IMR-90 (cell line): ENCODE results near the gene ACOT9. TPM values are rescaled to one million over a fixed set of nuclear protein-coding genes. Genes with fewer than 3 reads are reported as not detected.

Experiments
- ATAC-seq: fragments of 200-7000 bp; cut with Tn5 transposase; 2 replicates; pipeline ENCODE4 v1.9.1; 2020; ENCODE audit warnings: low read depth, mild to moderate bottlenecking, moderate library complexity
- BruUV-seq: library from RNA; stranded (reverse); fragments of 400-500 nt; replicated peaks from 2 replicates; lab custom pipeline; 2021; lab: Mats Ljungman, UMichigan
- CTCF ChIA-PET: fragments of 300-600 bp; formaldehyde crosslinking; extraction: SDS; loops from one replicate; lab custom pipeline; 2021; ENCODE audit warnings: antibody characterized with exemption; lab: Yijun Ruan, JAX
- POLR2A ChIA-PET: fragments of 300-600 bp; sonication (Branson Sonifier 250); formaldehyde crosslinking; loops from one replicate; lab custom pipeline; 2022; ENCODE audit warnings: antibody characterized with exemption; ENCODE audit not compliant: unreplicated experiment; lab: Charles Lee
- DNase-seq: peaks from one replicate; pipeline ENCODE4 v3.0.0; 2013
- H2AFZ ChIP-seq: replicated peaks from 2 replicates; pipeline ENCODE3; 2013; ENCODE audit warnings: low read length, mild to moderate bottlenecking; ENCODE audit not compliant: poor library complexity
- H2AK5ac ChIP-seq: 2 replicates; pipeline ENCODE4 v1.6.1; 2013; ENCODE audit warnings: low read depth, low read length, inconsistent platforms
- H2AK9ac ChIP-seq: replicated peaks from 2 replicates; pipeline ENCODE3; 2013; ENCODE audit warnings: mild to moderate bottlenecking, low read depth, low read length, moderate library complexity; ENCODE audit not compliant: poor library complexity
- H2BK120ac ChIP-seq: 2 replicates; pipeline ENCODE4 v1.6.1; 2013; ENCODE audit warnings: low read depth, low read length, inconsistent platforms
- H2BK15ac ChIP-seq: 3 replicates; pipeline ENCODE4 v1.6.1; 2013; ENCODE audit warnings: low read depth, low read length, inconsistent platforms
- H2BK20ac ChIP-seq: 2 replicates; pipeline ENCODE4 v1.6.1; 2013; ENCODE audit warnings: low read depth, mild to moderate bottlenecking, inconsistent platforms, low read length, moderate library complexity
- H2BK5ac ChIP-seq: 2 replicates; pipeline ENCODE4 v1.6.1; 2013; ENCODE audit warnings: mild to moderate bottlenecking, low read depth, low read length, inconsistent platforms; ENCODE audit not compliant: poor library complexity, severe bottlenecking
- H3K14ac ChIP-seq: replicated peaks from 2 replicates; pipeline ENCODE4 v1.6.1; 2013; ENCODE audit warnings: low read depth, low read length, inconsistent platforms
- H3K18ac ChIP-seq: 2 replicates; pipeline ENCODE4 v1.6.1; 2013; ENCODE audit warnings: low read depth, low read length, control low read depth
- H3K23ac ChIP-seq: 2 replicates; pipeline ENCODE4 v1.6.1; 2013; ENCODE audit warnings: low read depth, low read length, inconsistent platforms
- H3K27ac ChIP-seq: 2 replicates; pipeline ENCODE4 v1.5.1; 2013; ENCODE audit warnings: mild to moderate bottlenecking, control low read depth, low read length; ENCODE audit not compliant: insufficient read depth
- H3K27me3 ChIP-seq: 2 replicates; pipeline ENCODE4 v1.6.1; 2013; ENCODE audit warnings: low read length; ENCODE audit not compliant: control insufficient read depth, insufficient read depth
- H3K36me3 ChIP-seq: 2 replicates; pipeline ENCODE4 v1.6.1; 2013; ENCODE audit warnings: low read length, mixed read lengths; ENCODE audit not compliant: control insufficient read depth, insufficient read depth
- H3K4ac ChIP-seq: 2 replicates; pipeline ENCODE4 v1.6.1; 2013; ENCODE audit warnings: low read depth, low read length, inconsistent platforms
- H3K4me1 ChIP-seq: 2 replicates; pipeline ENCODE4 v1.6.1; 2013; ENCODE audit warnings: low read length, mixed read lengths; ENCODE audit not compliant: control insufficient read depth, insufficient read depth
- H3K4me2 ChIP-seq: 2 replicates; pipeline ENCODE4 v1.6.1; 2013; ENCODE audit warnings: low read depth, mild to moderate bottlenecking, control low read depth, low read length, moderate library complexity
- H3K4me3 ChIP-seq: 2 replicates; pipeline ENCODE4 v1.5.1; 2013; ENCODE audit warnings: low read depth, mild to moderate bottlenecking, control low read depth, low read length, moderate library complexity; ENCODE audit not compliant: insufficient read depth
- H3K56ac ChIP-seq: 2 replicates; pipeline ENCODE4 v1.6.1; 2013; ENCODE audit warnings: low read length, inconsistent platforms; ENCODE audit not compliant: insufficient read depth; ENCODE audit errors: extremely low read depth
- H3K79me1 ChIP-seq, 2 experiments: 2 replicates each; pipeline ENCODE4 v1.6.1; 2013; ENCODE audit warnings: low read length in 2 of 2, inconsistent platforms in 1 of 2, low read depth in 1 of 2
- H3K9ac ChIP-seq: 2 replicates; pipeline ENCODE4 v1.6.1; 2013; ENCODE audit warnings: low read depth, low read length, control low read depth
- H3K9me1 ChIP-seq: 2 replicates; pipeline ENCODE4 v1.6.1; 2013; ENCODE audit warnings: low read length, inconsistent platforms; ENCODE audit not compliant: insufficient read depth
- H3K9me3 ChIP-seq: 2 replicates; pipeline ENCODE4 v1.6.1; 2013; ENCODE audit warnings: low read length; ENCODE audit not compliant: control insufficient read depth, insufficient read depth
- H4K20me1 ChIP-seq: 2 replicates; pipeline ENCODE4 v1.6.1; 2013; ENCODE audit warnings: low read length, inconsistent platforms; ENCODE audit not compliant: insufficient read depth
- H4K5ac ChIP-seq: 2 replicates; pipeline ENCODE4 v1.6.1; 2013; ENCODE audit warnings: mild to moderate bottlenecking, low read depth, low read length, control low read depth
- H4K8ac ChIP-seq, 2 experiments: 2 replicates each; pipeline ENCODE4 v1.6.1; 2013; ENCODE audit warnings: low read depth in 2 of 2, low read length in 2 of 2, control low read depth in 1 of 2, inconsistent platforms in 1 of 2
- H4K91ac ChIP-seq: 2 replicates; pipeline ENCODE4 v1.6.1; 2013; ENCODE audit warnings: low read depth, low read length, inconsistent platforms; ENCODE audit not compliant: insufficient read depth
- BHLHE40 ChIP-seq: fragments of 150-350 bp; IDR thresholded peaks from 2 replicates; pipeline ENCODE4 v1.6.1; 2016; ENCODE audit warnings: mild to moderate bottlenecking, low read depth, low read length
- CEBPB ChIP-seq: IDR thresholded peaks from 2 replicates; pipeline ENCODE4 v1.6.1; 2012; ENCODE audit warnings: low read depth, low read length, improper control_type of control experiment
- FOS ChIP-seq: fragments of 150-350 bp; IDR thresholded peaks from 2 replicates; pipeline ENCODE4 v1.6.1; 2016; ENCODE audit warnings: low read depth, low read length
- MAZ ChIP-seq: IDR thresholded peaks from 2 replicates; pipeline ENCODE4 v1.6.1; 2012; ENCODE audit warnings: low read depth, mild to moderate bottlenecking, low read length, improper control_type of control experiment, moderate library complexity, borderline replicate concordance
- POLR2A ChIP-seq: IDR thresholded peaks from 2 replicates; pipeline ENCODE4 v1.6.1; 2012; ENCODE audit warnings: mild to moderate bottlenecking, low read depth, low read length
- RFX5 ChIP-seq: IDR thresholded peaks from 2 replicates; pipeline ENCODE4 v1.8.0; 2012; ENCODE audit warnings: low read depth, mild to moderate bottlenecking, low read length, moderate library complexity
- SMC3 ChIP-seq: fragments of 150-350 bp; IDR thresholded peaks from 2 replicates; pipeline ENCODE4 v1.6.1; 2016; ENCODE audit warnings: low read depth, mild to moderate bottlenecking, antibody characterized with exemption, low read length, moderate library complexity
- USF2 ChIP-seq: fragments of 150-350 bp; IDR thresholded peaks from 2 replicates; pipeline ENCODE4 v1.6.1; 2017; ENCODE audit warnings: mild to moderate bottlenecking, antibody characterized with exemption, low read length, low read depth
- WGBS, 2 experiments: methylation state at CpG; one replicate each; pipeline versions ENCODE4 v1.1.5 to v1.1.7; 2013; ENCODE audit warnings: missing lambda C conversion rate in 2 of 2; ENCODE audit not compliant: insufficient read length in 1 of 2; ENCODE audit errors: extremely low coverage in 2 of 2; 5-methylcytosine and 5-hydroxymethylcytosine counted together
- dilution Hi-C: fragments of 300-500 bp; cut with HindIII; formaldehyde crosslinking; loops from one replicate; pipeline ENCODE4 v1.14.3; 2018; ENCODE audit warnings: low sequenced_read_pairs; ENCODE audit not compliant: unreplicated experiment
- in situ Hi-C: fragments of 300-500 bp; cut with MboI; formaldehyde crosslinking; loops from 3 replicates; pipeline ENCODE4 v1.14.3; 2019; ENCODE audit warnings: low sequenced_read_pairs, inconsistent platforms, mixed read lengths
- intact Hi-C: fragments of 100-400 bp; cut with micrococcal nuclease; formaldehyde crosslinking; loops from 2 replicates; pipeline ENCODE4 v1.10.0; 2022
- polyA plus RNA-seq, 3 experiments: library from polyadenylated mRNA; depleted of rRNA; stranded (reverse); fragments of >200 nt; gene quantifications; 2 replicates each; pipeline ENCODE4 v1.2.3, GENCODE V29; 2012; ENCODE audit warnings: low replicate concordance in 1 of 3
- total RNA-seq: library from RNA; depleted of rRNA; stranded (reverse); fragments of >200 nt; gene quantifications from 2 replicates; pipeline ENCODE4 v1.2.3, GENCODE V29; 2012

ACOT9 gene
- total and polyA plus RNA-seq, 2 of the 4 experiments (the other 2 are of a cell fraction), result 43.5 to 47.3 TPM

- no peak overlapping the region for H2BK5ac ChIP-seq
- no peak for TF ChIP-seq RFX5
- TF ChIP-seq CEBPB, result no peak
- TF ChIP-seq MAZ, result no peak
- TF ChIP-seq FOS, result no peak
- TF ChIP-seq POLR2A, result no peak
- TF ChIP-seq BHLHE40, result no peak
- no peak for TF ChIP-seq SMC3
- TF ChIP-seq USF2, result no peak
- no peak overlapping the region for H3K56ac ChIP-seq
- DNase-seq, result peak; percentile 26
- H3K27me3 ChIP-seq, result peaks cover 7% of the 10 kb centered on the region
- dilution Hi-C loops, result no loop called here
- H2AK5ac ChIP-seq, result no peak overlapping the region
- no peak overlapping the region for H3K4me2 ChIP-seq
- H3K14ac ChIP-seq, result no peak overlapping the region
- intact Hi-C loops, result no loop called here
- no peak overlapping the region for H2BK120ac ChIP-seq
- H3K9ac ChIP-seq, result no peak overlapping the region
- H3K9me3 ChIP-seq, result no peaks in the 10 kb centered on the region
- H3K4me1 ChIP-seq, result no peaks in the 10 kb centered on the region
- no peak overlapping the region for H2BK15ac ChIP-seq
- H3K79me1 ChIP-seq, result no peaks in the 10 kb centered on the region
- no peak overlapping the region for H3K4ac ChIP-seq
- H4K20me1 ChIP-seq, result no peaks in the 10 kb centered on the region
- no peaks in the 10 kb centered on the region for H3K36me3 ChIP-seq
- no peak overlapping the region for H2AFZ ChIP-seq
- POLR2A ChIA-PET, result no interaction called here
- WGBS, 2 experiments, result no CpG with 5 or more reads among the region's 3 CpGs
- H3K9me1 ChIP-seq, result no peaks in the 10 kb centered on the region
- no peak overlapping the region for H4K91ac ChIP-seq
- no peak overlapping the region for H3K4me3 ChIP-seq
- BruUV-seq, result no TSS peak
- no peak overlapping the region for H3K23ac ChIP-seq
- ATAC-seq, result peak; percentile 40
- H3K27ac ChIP-seq, result no peak overlapping the region
- no peak overlapping the region for H3K18ac ChIP-seq
- no peak overlapping the region for H2BK20ac ChIP-seq
- CTCF ChIA-PET, result no interaction called here
- no peak overlapping the region for H4K8ac ChIP-seq
- no peak overlapping the region for H2AK9ac ChIP-seq
- in situ Hi-C loops, result no loop called here
- no peak overlapping the region for H4K5ac ChIP-seq
These were observed 86.4 kb downstream of the ACOT9 start for GRCh38 chrX:23656684-23657083.
